Left renal pelvis (tissue), 4 donors: Measurements from ENCODE around the gene DOLK. TPM values are rescaled to one million over a fixed set of nuclear protein-coding genes. Genes with fewer than 3 reads are reported as not detected.
"Not testable (repeated sequence)": the region's sequence is repeated elsewhere in the genome, so short reads cannot be mapped to it uniquely, and the experiment has no call there.

Source experiments
- DNase-seq, 4 donors: peaks; one replicate each; pipeline ENCODE4 v3.0.0-alpha.2; 2013; ENCODE audit warnings: low read depth in 4 of 4, low spot score in 3 of 4
- polyA plus RNA-seq, 4 donors: library from polyadenylated mRNA; unstranded; fragments of 120-200 nt; gene quantifications; one replicate each; pipeline ENCODE4 v1.2.1, GENCODE V29; 2013; ENCODE audit not compliant: insufficient read length in 4 of 4

Gene DOLK
- 10 to 100 TPM; 12.3 to 17.3 (median 16.0) TPM for polyA plus RNA-seq

DNA sequence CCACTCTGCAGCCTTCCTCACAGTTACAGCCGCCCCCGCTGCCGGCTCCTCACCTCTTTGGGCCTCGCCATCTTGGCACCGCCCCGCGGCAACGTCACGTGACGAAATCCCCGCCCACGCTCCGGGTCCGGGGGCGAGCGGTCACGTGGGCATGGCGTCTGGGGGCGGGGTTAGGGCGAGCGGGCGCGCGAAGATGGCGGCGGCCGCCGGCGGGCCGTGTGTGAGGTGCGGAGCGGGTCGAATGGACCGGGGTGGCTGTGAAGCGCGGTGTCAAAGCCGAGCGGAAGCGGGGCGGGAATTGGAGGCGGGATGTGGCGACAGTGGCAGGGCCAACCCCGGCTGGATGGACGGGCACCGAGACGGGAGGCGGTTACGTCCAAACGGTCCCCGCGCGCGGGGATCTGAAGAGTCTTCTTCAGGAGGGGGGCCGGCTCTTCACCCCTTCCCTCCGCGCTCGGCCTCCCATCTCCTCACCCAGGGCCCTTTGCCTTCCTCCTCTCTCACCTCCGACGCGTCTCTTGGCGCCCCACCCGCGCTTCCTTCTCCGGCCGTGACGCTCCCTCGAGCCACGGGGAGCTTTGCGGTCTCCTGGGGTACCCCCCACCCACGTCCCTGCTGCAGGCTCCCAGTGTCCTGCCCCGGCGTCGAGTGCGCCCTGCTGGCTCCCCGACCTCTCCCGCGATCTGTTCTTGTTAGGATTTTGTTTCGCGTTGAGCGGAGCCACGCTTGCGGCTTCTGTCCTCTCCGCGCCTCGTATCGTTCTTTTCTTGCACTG lies at the start of gene DOLK, which contains the start of gene NUP188:
TSS of gene DOLK (minus strand) at position 77 of the 775 bp plus-strand sequence. CDS start 300 bp downstream, outside the sequence.
TSS of gene NUP188 (plus strand) at position 173 of the 775 bp plus-strand sequence. CDS start at position 194, 21 bp downstream.
- DNase-seq = peak; percentile 82 to 89 (median 88)

- no peak for DNase-seq
Observed at GRCh38 chr9:128995791-128996190, 48.4 kb upstream of the DOLK start.

- no peak for DNase-seq
Observed at GRCh38 chr9:128992995-128993394, 45.6 kb upstream of the DOLK start.

GRCh38 chr9:128987805-128988204 lies 40.4 kb upstream of the DOLK start:
- DNase-seq = no peak

DNA sequence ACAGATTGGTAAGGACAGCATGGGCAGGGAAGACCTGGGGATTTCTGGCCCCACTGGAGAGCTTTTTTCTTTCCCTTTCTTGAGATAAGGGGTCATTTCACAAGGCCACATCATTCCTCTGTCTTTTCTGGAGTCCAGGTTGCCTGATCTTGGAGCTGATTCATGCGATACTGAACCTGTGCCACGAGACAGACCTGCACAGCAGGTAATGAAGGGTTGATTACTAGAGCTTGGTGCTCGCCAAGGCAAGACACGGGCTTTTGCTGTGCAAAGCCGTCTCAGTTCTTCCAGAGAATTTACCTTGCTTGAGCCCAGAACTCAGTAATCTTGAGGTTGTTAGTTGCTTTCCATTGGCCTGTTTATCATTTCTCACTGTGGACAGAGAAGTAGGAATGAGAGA lies 39.3 kb upstream of the DOLK start:
- no peak for DNase-seq

GRCh38 chr9:128983536-128983935 lies 36.1 kb upstream of the DOLK start:
- no peak for DNase-seq

- DNase-seq = no peak
Observed at GRCh38 chr9:128979111-128979510, 31.7 kb upstream of the DOLK start.

- no peak for DNase-seq
Observed at GRCh38 chr9:128972956-128973355, 25.6 kb upstream of the DOLK start.

GRCh38 chr9:128969491-128969890 lies 22.1 kb upstream of the DOLK start:
- no peak for DNase-seq

GRCh38 chr9:128961403-128961802 lies 14.0 kb upstream of the DOLK start:
- not testable (repeated sequence) for DNase-seq

- DNase-seq = peak in 1 of 4 donors; percentile 2
Observed at GRCh38 chr9:128947277-128947526, 201 bp downstream of the DOLK start.

- no peak for DNase-seq
Observed at GRCh38 chr9:128946571-128947276, 679 bp downstream of the DOLK start.

DNA sequence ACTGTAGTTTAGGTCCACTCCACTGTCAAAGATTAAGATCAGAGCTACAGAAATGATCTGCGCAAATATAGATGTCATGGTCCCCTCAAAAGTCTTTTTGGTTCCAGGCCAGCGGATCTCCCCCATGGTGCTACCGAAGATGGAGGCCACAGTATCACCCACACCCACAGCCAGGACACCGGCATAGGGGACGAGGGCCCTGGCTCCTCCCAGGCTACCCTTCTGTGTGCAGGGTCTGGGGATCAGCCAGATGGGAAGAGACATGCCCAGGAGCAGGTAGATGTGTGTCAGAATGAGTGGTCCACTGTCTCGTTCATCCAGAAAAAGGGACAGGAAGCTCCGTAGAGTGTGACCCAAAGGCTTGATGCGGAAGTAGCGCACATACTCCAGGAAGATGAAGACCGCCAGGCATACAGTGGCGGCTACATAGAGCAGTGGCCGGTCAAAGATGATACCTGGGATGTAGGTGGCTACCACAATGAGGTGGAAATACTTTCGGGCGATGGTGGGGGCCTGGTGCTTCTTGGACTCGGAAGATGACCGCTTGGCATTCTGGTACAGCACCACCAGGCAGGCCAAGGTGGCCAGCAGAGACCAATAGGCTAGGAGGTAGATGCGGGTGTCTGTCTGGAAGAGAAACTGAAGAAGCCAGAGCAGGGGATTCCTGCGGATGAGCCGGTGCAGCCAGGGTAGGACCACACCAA lies 1.5 kb downstream of the DOLK start:
- DNase-seq = no peak

DNA sequence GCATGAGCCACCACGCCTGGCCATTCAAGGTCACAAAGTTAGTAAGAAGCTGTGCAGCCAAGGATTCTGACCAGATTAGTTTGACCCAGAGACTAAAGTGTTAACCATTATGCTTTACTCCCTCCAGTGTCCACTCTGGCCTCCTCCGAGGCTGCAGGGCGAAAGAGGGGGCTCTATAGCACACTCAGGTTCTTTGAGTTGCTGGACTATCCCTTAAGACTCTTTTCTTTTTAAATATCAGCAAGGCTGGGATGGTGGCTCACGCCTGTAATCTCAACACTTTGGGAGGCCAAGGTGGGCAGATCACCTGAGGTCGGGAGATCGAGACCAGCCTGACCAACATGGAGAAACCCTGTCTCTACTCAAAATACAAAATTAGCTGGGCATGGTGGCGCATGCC lies 2.4 kb downstream of the DOLK start:
- not testable (repeated sequence) for DNase-seq

GRCh38 chr9:128943832-128944620 lies 3.4 kb downstream of the DOLK start:
- DNase-seq = no peak

GRCh38 chr9:128940946-128941755 lies 6.3 kb downstream of the DOLK start:
- no peak for DNase-seq

- no peak for DNase-seq
Observed at GRCh38 chr9:128940271-128940921, 7.0 kb downstream of the DOLK start.

DNA sequence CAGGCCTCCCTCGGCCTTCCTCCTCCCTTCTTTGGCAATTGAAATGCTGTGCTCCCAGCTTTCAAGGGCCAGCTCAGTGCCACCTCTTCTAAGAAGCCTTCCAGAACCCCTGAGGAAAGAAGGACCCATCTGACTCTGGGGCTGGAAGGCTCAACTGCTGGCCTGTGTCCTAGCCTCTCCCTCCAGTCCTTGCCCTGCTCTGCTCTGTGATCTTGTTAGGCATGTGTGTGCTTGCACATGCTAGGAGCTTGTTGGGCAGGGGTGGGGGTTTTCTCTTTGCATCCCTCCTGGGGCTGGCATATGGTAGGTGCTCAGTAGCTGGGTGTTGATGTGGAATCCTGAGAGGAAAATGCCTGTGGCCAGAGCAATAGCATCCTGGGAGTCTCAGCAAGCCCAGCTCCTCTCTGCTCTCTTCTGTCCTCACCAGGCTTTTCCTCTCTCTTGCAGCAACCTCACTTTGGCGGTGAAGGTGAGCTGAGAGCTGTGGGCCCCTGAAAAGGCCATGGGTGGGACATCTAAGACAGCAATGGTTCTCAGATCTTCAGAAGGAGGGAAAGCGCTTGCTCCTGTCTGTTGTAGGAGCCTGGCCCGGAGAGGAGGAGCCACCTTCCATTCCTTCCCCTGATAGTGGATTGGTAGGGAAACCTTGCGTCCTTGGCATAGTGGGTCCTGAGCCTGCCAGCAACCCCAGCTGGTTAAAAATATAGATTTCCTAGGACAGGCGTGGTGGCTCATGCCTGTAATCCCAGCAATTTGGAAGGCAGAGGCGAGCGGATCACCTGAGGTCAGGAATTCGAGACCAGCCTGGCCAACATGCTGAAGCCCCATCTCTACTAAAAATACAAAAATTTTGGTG lies 9.9 kb downstream of the DOLK start:
- no peak for DNase-seq
